ENCODE measurements around the gene NPC1.
"Not testable (repeated sequence)": the region's sequence is repeated elsewhere in the genome, so short reads cannot be mapped to it uniquely, and the experiment has no call there.

The NPC1 gene

DNA sequence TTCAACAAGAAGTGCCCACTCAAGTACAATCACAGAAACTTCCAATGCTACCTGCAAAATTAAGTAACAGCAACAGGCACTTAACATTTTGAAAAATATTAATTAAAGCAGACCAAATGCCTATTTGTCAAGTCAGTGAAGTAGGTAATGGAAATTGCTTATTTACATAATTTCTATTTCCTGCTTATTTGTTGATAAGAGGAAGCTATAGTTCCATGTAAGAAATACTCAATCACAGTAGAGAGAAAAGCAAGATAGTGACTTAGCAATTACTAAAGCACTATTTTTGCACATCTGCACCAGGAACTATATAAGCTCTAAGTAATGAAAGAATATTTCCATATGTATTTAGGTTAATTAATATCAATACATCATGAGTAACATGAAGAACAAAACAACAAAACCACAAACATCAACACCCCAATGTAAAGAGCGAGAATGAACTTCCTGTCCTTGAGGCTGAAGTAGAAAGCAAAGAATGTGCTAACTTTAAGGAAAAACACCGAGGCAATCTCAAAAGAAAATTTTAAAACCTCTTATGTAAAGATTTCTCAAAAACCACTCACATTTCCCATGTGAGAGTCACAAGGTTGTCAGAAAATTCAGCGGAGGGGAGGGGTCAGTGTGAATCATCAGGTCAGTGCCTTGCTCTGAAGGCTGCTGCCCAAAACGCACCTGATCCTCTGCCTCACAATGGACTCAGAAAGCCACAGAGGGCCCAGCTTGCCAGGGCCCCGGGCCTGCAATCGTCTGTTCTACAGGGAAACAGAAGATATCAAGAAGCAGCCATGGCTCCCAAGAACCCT, 12.5 kb downstream of the NPC1 start:
- no peak for DNase-seq

DNA sequence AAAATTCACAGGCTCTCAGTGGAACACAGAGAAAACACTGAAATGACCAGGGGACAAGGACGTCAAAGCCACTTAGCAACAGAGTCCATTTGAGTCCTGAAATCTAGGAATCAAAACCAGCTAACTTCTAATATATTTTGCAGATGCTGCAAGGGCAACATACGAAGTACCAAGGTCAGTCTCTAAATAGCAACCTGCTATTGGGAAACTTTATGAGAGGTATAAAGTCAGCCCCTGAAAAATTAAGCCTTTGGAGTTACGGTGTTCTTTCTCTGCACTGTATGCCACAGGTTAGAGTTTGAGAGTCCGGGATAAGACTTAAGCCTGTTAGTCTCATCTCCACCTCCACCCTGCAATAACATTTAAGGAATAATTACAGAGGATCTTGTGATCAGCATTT, 13.3 kb downstream of the NPC1 start:
- DNase-seq, result no peak

DNA sequence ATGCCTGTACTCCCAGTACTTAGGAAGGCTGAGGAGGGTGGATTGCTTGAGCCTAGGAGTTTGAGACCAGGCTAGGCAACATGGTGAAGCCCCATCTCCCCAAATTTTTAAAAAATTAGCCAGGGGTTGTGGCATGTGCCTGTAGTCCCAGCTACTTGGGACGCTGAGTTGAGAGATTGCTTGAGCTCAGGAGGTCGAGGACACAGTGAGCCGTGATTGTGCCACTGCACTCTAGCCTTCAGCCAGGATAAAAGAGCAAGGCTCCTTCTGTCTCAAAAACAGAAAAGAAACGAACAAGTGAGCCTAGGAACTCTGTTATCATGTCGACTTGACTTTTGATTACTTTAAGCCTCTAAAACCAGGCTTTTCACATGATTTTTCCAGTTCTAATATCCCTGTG, 13.7 kb downstream of the NPC1 start:
- DNase-seq, result no peak

DNA sequence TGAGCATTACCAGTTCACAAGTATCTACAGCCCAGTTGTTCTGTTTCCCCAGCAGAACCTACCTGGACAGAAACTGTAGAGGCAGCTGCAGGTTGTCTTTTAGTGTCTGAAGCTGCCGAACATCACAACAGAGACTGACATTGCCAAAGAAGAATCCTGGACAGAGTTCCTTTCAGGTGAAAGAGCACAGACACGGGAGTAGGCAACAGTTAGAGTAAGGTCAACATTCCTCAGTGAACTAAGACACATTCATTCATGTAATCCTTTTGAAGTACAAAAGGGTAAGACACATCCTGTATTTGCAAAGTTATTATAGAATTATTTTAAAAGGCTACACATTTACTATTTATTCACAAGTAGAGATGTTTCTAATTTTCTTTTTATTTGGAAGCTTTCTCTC, 14.3 kb downstream of the NPC1 start:
- DNase-seq, result no peak

DNA sequence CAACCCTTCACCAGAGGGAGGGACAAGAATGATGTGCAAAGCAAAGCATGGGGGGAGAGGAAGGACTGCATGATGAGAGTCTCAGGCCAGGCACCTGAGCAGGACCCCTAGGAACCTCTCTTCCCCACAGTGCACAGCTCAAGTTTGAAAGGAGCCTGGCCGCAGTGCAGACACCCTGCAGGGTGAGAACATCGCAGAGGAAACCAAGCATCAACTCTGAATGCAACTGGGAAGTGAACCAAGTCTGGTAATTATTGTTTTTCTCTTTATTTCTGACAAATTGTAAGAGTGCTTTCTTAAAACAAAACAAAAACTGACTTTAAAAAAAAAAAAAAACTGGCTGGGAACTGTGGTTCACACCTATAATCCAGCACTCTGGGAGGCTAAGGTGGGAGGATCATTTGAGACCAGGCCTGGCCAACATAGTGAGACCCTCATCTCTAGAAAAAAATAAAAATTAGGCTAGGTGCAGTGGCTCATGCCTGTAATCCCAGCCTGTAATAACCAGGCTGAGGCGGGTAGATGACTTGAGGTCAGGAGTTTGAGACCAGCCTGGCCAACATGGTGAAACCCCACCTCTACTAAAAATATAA, 15.3 kb downstream of the NPC1 start:
- no peak for DNase-seq

DNA sequence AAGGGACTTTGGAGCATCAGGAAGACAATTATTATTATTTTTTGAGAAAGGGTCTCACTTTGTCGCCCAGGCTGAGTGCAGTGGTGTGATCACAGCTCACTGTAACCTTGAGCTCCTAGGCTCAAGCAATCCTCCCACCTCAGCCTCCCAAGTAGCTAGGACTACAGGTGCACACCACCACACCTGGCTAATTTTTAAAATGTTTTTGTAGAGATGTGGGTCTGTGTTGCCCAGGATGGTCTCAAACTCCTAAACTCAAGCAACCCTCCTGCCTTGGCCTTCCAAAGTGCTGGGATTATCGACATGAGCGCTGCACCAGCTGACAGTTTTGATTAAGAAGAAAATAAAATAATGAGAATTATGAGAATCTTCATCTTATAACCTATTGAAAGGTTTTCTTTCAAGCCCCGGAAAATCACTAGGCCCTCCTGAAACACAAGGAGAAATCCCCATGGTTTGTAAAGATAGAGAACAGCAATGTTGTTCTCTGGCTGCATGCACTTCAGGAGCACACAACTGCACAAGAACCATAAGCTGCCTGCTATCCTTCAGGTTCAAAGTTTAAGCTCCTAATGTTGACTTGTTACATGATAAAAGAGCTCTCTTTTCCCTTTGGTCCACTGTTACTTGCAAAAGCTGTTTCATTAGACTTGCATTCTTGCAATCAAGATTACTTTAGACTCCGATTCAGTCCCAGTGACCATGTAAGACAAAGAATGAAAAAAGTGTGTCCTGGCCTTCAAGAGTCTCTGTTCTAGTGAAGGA, 16.8 kb downstream of the NPC1 start:
- no peak for DNase-seq

DNA sequence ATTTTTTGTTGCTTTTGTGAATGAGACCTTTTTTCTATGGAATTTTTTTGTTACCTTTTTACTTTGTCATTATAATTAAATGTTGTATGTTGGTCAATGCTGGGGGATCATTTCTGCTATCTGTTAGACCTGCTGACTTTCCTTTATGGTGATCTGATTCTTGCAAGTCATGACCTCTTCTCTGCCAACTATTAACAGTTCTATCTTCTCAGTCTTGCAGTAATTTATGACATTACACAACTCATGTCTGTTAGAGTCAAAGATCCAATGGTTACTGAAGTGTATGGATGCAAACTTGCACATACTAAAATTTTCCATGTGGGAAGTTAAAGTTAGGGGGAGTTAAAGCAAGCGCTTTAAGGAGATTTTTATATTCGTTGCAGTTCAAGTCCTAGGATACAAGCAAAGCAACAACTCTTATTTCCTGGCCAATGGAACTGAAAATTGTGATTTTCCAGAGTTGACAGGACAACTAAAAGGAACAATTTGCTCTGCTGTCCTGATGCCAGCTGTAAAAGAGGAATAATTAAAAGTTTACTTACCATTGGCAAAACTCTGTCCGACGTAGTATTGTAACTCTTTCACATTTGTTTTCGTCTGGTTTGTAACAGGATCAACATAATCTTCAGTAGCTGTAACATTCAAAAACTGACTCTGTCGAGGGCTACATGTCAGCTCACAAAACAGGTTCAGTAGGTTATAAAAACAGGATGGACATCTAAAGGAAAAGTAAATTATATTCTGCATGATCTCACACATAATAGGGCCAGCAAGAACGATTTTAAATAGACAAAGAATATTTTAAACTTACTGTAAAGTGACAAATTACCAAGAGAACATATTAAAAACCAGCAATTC, 17.8 kb downstream of the NPC1 start:
- DNase-seq, result no peak

DNA sequence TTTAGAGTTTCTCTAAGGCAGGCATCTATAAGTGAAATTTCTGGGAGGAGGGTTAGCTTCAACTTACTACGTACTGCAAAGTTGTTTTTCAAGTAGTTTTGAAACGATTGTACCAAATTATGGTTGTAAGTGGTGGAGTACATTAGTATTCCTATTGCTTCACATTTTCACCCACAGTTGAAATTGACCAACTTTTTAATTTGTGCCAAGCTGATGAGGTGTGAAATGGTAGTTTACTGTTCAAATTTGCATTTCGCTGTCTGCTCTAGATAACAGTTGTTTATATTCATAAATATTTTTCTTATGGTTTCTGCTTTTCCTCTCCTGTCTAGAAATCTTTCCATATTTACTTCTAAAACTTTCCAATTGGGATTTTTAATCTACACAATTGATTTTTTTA, 18.6 kb downstream of the NPC1 start:
- DNase-seq, result no peak

DNA sequence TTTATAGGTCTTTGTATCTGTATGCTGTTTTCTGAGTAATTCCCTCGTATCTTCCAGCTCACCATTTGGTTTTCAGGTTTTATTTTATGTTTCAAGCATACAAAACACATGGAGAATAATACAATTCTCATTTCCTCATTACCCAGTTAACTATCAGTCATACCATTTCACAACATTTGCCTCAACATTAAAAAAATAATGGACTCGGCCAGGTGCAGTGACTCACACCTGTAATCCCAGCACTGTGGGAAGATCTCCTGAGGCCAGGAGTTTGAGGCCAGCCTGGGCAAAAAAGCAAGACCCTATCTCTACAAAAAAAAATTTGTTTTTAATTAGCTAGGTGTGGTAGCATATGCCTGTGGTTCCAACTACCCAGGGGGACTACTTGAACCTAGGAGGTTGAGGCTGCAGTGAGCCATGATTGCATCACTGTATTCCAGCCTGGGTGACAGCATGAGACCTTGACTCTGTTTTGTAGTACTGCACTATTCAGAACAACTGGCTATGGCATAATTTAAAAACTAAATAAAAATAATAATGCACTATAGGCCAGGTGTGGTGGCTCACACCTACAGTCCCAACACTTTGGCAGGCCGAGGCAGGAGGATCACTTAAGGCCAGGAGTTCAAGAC, 20.3 kb downstream of the NPC1 start:
- DNase-seq, result no peak

DNA sequence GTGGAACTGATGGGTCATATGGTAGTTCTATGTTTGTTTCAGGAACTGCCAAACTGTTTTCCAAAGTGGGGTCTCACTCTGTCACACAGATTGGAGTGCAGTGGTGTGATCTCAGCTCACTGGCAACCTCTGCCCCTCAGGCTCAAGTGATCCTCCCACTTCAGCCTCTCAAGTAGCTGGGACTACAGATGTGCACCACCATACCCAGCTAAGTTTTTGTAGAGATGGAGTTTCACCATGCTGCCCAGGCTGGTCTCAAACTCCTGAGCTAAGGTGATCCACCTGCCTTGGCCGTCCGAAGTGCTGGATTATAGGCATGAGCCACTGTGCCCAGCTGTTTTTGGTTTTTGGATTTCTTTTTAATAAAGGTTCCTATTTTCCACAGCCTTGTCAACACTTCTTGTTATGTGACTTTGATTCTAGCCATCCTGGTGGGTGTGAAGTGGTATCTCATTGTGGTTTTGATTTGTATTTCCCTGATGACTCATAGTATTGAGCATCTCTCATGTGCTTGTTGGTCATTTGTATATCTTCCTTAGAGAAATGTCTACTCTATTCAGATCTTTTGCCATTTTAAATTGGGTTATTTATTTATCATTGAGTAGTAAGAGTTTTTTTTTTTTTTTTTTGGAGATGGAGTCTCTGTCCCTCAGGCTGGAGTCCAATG, 22.8 kb downstream of the NPC1 start:
- DNase-seq, result no peak

DNA sequence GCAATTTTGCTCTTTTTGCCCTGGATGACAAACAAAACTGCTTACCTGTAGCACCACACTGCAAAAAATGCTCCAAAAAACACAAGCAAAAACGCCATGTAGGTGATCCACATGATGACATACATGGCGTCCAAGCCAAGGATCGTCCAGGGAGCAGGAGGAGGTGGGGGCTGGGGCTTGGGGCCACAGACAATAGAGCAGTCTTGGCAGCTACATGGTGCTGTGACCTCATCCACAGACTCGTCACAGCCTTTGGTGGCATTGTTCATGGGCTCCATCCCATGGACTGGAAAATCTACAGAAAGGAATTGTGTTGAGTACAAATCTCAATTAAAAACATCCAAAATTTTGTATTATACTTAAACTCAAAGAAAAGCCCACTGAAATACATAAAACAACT, 26.1 kb downstream of the NPC1 start:
- no peak for DNase-seq

DNA sequence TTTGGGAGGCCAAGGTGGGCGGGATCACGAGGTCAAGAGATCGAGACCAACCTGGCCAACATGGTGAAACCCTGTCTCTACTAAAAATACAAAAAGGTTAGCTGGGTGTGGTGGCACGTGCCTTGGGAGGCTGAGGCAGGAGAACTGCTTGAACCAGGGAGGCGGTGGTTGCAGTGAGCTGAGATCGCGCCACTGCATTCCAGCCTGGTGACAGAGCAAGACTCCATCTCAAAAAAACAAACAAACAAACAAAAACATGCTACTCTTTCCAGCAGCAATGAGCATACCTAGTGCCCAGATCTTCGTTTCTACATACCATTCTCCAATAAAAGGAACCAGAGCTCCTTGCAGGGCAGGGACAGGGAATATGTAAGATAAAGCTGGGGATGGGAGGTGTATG, 28.8 kb downstream of the NPC1 start:
- not testable (repeated sequence) for DNase-seq

DNA sequence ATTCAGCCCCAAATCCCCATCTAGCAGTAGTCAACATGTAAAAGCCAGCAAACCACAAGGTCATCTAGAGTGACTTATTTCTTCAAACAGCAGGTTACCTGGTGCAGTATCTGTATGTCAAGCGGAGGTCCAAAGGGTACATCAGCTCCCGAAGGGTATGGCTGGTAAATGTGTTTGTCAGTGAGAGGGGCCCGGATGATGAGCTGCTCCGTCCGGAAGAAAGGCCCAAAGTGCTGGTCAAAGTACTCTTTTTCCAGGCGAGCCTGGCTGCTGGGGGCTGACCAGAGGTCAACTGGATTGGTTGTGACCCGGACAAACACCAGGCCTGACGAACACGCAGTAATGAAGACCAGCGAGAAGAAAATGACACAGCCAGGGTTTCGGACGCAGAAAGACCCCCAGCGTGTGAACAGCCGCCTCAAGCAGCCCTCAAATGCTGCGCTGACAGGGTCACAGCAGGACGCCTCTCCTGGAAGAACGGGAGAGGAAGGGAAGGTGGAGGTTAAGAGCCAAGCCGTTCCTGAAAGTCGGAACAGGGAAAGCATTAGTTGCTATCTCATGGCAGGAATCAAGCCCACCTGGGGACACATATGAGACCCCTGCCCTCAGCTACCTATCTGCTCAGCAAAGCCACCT, 30.0 kb downstream of the NPC1 start:
- DNase-seq, result no peak

DNA sequence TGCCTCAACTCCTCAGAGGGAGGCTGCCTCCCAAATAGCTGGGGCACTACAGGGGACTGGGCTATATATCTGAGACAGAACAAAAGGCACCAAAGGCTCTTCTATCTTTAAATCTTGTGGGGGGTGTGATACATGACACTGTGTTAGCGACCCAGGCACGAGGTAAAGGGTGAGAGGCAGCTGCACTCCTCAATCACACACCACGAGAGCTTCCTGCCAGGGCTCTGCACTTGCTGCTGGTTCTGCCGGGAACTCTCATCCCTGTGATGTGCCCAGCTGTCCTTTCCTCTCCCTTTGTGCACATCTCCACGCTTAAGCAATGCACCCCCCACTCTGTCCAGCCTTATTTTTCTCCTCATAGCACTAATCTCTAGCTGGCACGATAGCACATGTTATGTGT, 32.4 kb downstream of the NPC1 start:
- no peak for DNase-seq

DNA sequence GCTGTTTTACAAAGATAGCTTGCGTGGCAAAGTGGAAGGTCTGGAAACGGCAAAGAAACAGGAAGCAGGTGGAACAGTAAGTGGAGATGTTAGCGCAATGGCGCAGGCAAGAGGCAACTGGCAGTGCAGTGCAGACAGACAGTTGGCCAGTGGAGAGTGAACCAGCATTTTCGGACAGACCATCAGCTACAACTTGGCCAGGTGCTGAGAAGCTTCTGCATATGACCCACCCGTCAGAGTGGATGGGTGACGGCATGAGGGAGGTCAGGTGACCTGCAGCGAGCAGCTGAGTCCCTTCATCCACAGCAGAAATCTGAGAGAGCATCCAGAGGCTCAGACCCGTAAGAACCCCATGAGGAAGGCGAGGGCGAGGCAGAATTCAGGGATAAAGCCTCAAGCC, 33.8 kb downstream of the NPC1 start:
- DNase-seq, result no peak

DNA sequence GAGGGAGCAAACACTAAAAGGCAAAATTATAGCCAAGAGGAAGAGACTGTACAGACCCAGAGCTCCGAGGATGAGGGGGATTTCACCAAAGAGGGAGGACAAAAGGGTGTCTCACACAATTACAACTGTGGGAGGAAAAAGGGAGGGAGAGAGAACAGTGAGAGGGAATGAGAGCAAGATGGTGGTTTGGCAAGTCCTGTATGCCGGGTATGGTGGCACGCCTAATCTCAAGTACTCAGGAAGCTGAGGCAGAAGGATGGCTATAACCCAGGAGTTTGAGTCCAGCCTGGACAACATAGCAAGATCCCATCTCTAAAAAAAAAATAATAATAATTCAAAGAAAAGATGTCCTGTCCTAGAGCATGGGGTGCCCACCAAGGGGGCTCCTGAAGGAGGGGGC, 34.3 kb downstream of the NPC1 start:
- no peak for DNase-seq

DNA sequence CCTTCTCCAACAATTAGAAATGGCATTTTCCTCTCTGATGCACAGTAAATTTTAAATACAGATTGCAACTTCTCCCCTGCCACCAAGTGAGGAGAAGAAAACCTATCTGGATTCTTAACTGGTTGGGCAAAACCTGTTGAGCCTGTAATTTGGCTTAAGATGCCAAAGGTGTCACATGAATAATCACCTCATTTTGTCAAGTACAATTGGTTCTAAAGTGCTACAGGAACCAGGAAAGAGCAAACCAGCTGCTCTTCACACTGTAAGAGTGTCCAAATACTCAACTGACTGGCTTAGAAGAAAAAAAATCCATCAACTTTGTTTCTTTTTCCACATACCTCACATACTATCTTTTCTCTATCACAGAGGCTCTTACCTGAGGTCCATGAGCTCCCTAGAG, 35.4 kb downstream of the NPC1 start:
- no peak for DNase-seq

DNA sequence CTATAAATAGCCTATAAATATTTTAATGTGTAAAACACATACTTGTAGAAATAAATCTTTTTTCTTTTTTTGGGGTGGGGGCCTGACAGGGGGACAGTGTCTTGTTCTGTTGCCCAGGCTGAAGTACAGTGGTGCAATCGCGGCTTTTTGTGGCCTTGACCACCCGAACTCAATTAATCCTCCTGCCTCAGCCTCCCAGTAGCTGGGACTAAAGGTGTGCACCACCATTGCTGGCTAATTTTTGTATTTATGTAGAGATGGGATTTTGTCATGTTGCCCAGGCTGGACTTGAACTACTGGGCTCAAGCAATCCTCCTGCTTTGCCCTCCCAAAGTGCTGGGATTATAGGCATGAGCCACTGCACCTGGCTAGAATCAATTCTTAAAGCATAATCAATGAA, 37.6 kb downstream of the NPC1 start:
- DNase-seq, result no peak

DNA sequence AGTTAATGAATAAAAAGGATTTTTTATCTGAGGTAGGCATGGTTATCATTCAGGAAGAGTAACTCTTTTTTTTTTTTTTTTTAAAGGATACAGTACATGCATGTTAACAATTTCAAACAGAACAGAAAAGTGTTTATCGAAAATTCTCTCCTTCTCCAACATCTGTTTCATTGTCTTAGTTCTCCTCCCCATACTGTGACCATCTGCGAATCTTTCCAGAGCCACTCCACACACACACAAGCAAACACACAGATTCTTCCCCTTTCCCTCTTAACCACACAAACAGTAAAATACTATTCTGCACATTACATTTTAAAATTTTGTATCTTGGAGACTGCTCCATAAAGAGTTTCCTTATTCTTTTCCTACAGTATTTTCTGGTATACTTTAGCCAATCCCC, 38.0 kb downstream of the NPC1 start:
- DNase-seq, result no peak

DNA sequence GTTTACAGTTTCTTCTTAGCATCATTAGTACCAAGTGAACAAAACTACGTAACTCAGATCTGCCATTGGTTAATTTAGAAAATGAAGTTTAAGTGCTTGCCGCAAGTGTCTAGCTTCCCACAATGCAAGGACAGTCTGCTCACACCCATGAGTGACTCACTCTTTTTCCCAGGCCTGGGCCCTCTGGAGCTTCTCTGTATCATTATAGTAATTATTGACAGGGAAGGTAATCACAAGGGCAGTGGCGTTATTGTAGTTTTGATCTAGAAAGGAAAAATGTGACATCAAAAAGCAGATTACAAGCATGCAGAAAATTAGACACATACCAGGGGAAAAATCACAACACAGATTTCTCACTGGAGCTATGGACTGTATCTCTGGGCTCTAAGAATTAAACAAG, 38.5 kb downstream of the NPC1 start:
- no peak for DNase-seq

DNA sequence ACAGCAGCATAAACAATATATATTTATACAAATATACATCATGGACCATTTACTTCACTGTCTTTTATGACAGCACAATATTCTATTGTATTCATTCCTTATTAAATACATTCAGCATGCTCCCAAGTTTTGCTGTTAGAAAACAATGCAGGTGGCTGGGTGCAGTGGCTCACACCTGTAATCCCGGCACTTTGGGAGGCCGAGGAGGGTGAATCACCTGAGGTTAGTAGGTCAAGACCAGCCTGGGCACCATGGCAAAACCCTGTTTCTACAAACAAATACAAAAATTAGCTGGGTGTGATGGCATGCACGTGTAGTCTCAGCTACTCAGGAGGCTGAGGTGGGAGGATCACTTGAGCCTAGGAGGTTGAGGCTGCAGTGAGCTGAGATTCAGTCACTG, 39.0 kb downstream of the NPC1 start:
- DNase-seq, result no peak
